Measurements from ENCODE around the gene HIVEP2.

DNA sequence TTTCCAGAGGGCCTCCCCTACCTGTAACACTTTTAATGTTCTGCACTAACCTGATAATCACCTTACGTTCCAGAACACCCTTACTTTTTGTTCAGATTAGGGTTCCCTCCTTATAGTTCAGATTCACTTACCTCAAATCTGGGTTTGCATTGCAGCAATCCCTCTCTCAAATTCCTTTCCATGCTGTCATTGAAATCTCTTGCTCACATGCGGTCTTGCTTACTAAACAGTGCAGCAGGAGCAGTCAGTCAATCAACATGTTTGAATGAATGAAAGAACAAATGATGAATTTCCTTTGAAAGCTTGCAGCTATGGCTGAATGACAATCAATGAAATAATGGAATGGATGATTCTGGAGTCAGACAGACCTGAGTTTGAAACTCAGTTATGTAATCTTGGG, 200.1 kb downstream of the HIVEP2 start:
- TF ChIP-seq POLR2A (IDR thresholded peaks at IDR 0.05), result no peak
- TF ChIP-seq, protein P1, sequence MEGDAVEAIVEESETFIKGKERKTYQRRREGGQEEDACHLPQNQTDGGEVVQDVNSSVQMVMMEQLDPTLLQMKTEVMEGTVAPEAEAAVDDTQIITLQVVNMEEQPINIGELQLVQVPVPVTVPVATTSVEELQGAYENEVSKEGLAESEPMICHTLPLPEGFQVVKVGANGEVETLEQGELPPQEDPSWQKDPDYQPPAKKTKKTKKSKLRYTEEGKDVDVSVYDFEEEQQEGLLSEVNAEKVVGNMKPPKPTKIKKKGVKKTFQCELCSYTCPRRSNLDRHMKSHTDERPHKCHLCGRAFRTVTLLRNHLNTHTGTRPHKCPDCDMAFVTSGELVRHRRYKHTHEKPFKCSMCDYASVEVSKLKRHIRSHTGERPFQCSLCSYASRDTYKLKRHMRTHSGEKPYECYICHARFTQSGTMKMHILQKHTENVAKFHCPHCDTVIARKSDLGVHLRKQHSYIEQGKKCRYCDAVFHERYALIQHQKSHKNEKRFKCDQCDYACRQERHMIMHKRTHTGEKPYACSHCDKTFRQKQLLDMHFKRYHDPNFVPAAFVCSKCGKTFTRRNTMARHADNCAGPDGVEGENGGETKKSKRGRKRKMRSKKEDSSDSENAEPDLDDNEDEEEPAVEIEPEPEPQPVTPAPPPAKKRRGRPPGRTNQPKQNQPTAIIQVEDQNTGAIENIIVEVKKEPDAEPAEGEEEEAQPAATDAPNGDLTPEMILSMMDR (IDR thresholded peaks at IDR 0.05), result no peak
